Ovary (tissue), 9 donors: ENCODE data around the gene PRR16. TPM values are rescaled to one million over a fixed set of nuclear protein-coding genes. Genes with fewer than 3 reads are reported as not detected.
A peak's percentile ranks its signal among the peaks of the same experiment; 100 is the strongest.

Experiments
- DNase-seq, 5 donors: peaks; one replicate each; pipeline ENCODE4 v3.0.0-alpha.2; 2019 to 2020
- H3K27ac ChIP-seq, 2 donors: fragments of 200-600 bp; one replicate each; pipeline versions ENCODE4 v1.5.1 to v1.8.0; 2019 to 2022
- H3K27me3 ChIP-seq: fragments of 200-600 bp; one replicate; pipeline ENCODE4 v1.8.0; 2022
- H3K36me3 ChIP-seq: fragments of 200-600 bp; sonication (generic); one replicate; pipeline ENCODE4 v1.5.1; 2019
- H3K4me1 ChIP-seq: one replicate; pipeline ENCODE4 v1.8.1; 2013; ENCODE audit warnings: mild to moderate bottlenecking, moderate library complexity; ENCODE audit not compliant: insufficient read depth
- H3K4me3 ChIP-seq: fragments of 200-600 bp; sonication (generic); one replicate; pipeline ENCODE4 v1.5.1; 2017
- H3K9me3 ChIP-seq, 2 donors: fragments of 200-600 bp in 1 of 2; sonication (generic) in 1 of 2; one replicate each; pipeline versions ENCODE4 v1.5.1 to v1.8.1; 2013 to 2019; ENCODE audit warnings: mild to moderate bottlenecking in 1 of 2, moderate library complexity in 1 of 2
- CTCF ChIP-seq, 3 donors: fragments of 450-650 bp in 2 of 3; fragments of 200-600 bp in 1 of 3; IDR thresholded peaks; one replicate each; pipeline versions ENCODE4 v1.5.1 to v1.8.0; 2016 to 2022; ENCODE audit warnings: antibody characterized with exemption in 3 of 3, mild to moderate bottlenecking in 1 of 3
- EP300 ChIP-seq: sonication (generic); formaldehyde crosslinking; IDR thresholded peaks from one replicate; pipeline ENCODE4 v1.6.1; 2017; ENCODE audit warnings: antibody characterized with exemption
- POLR2A ChIP-seq: fragments of 450-650 bp; IDR thresholded peaks from one replicate; pipeline ENCODE4 v1.6.1; 2017; ENCODE audit warnings: antibody characterized with exemption, mild to moderate bottlenecking, moderate library complexity
- WGBS, 3 donors: extraction: QIAGEN DNeasy Blood & Tissue Kit in 1 of 3; methylation state at CpG; one replicate each; pipeline versions ENCODE4 v1.1.5 to v1.1.7; 2013 to 2017; 5-methylcytosine and 5-hydroxymethylcytosine counted together
- intact Hi-C, 4 donors: fragments of 100-400 bp; cut with DNase I; formaldehyde crosslinking; loops; one replicate each; pipeline versions ENCODE4 v1.11.0 to v1.15.1; 2022 to 2023
- polyA plus RNA-seq, 2 donors: library from polyadenylated mRNA; stranded (reverse); fragments of 200-250 nt in 1 of 2; fragments of 350-450 nt in 1 of 2; fragmentation: Illumina TruSeq in 1 of 2; extraction: RNeasy Lipid Tissue Mini Kit (QIAGEN cat#74804) in 1 of 2; gene quantifications; one replicate each; pipeline ENCODE4 v1.2.3, GENCODE V29; 2013 to 2014
- total RNA-seq, 7 donors: library from RNA; depleted of rRNA in 2 of 7; stranded (reverse); fragments of >200 nt in 2 of 7; fragmentation: NEBNext Ultra II Directional in 3 of 7; extraction: Animal tissue kit (Norgen Biotek cat#: 25700) in 3 of 7; gene quantifications; one replicate each; pipeline versions ENCODE4 v1.1.0 to v1.2.4, GENCODE V29; 2016 to 2023
- donor health status: DM: no; HTN: no; CAD: no; lungs with moderate emphysema.
- donor health status: DM: no; HTN: no; CAD: no.
- donor health status: Bipolar disorder and iron deficiency.
- donor health status: DM: yes; HTN: yes; CAD: no.
- donor health status: DM: no; HTN: no; CAD: no.
- donor health status: DM: yes; HTN: yes; CAD: no.

Gene PRR16
- total and polyA plus RNA-seq, 9 donors = 1.5 to 11.0 (median 4.6) TPM

- TF ChIP-seq POLR2A (no peak), EP300 (no peak), CTCF (IDR thresholded peaks at IDR 0.05) (no peak)
- WGBS, 3 donors = 0 to 1% (median 0%) methylated on average over 32 to 33 of the region's 33 CpGs
- H3K4me3 ChIP-seq = peak overlapping the region; percentile 68
- peak in 3 of 5 donors; percentile 31 to 60 (median 48) for DNase-seq
- intact Hi-C loops = no loop called here
- H3K27ac ChIP-seq = peak overlapping the region; percentile 17 to 70
- H3K27me3 ChIP-seq = no peaks in the 10 kb centered on the region
- H3K9me3 ChIP-seq = no peaks in the 10 kb centered on the region
- H3K4me1 ChIP-seq = peaks cover 1% of the 10 kb centered on the region
- H3K36me3 ChIP-seq = no peaks in the 10 kb centered on the region
Measured at GRCh38 chr5:120464627-120465435, 731 bp downstream of the PRR16 start.

GRCh38 chr5:120465436-120465961 lies 1.4 kb downstream of the PRR16 start:
- TF ChIP-seq CTCF (IDR thresholded peaks at IDR 0.05) (no peak), EP300 (no peak), POLR2A (no peak)
- Histone ChIP-seq H3K27ac (peak overlapping the region; percentile 17 to 70), H3K4me3 (peak overlapping the region; percentile 68), H3K36me3 (no peaks in the 10 kb centered on the region), H3K4me1 (peaks cover 1% of the 10 kb centered on the region), H3K27me3 (no peaks in the 10 kb centered on the region), H3K9me3 (no peaks in the 10 kb centered on the region)
- whole genome bisulfite sequencing, 3 donors = 1 to 4% (median 4%) methylated on average over 32 to 33 of the region's 33 CpGs
- intact Hi-C loops = no loop called here
- DNase-seq = peak in 3 of 5 donors; percentile 36 to 71 (median 52)

GRCh38 chr5:120466341-120467006 lies 2.4 kb downstream of the PRR16 start:
- DNase-seq = no peak
- H3K4me3 ChIP-seq = peak overlapping the region; percentile 68
- WGBS, 3 donors = 67 to 76% (median 68%) methylated on average over 4 of the region's 4 CpGs
- H3K4me1 ChIP-seq = peaks cover 1% of the 10 kb centered on the region
- no peaks in the 10 kb centered on the region for H3K36me3 ChIP-seq
- H3K9me3 ChIP-seq = no peaks in the 10 kb centered on the region
- H3K27ac ChIP-seq = no peak overlapping the region
- TF ChIP-seq CTCF (IDR thresholded peaks at IDR 0.05) (no peak), EP300 (no peak), POLR2A (no peak)
- intact Hi-C loops = no loop called here
- H3K27me3 ChIP-seq = no peaks in the 10 kb centered on the region

GRCh38 chr5:120471971-120472370 lies 7.9 kb downstream of the PRR16 start:
- Histone ChIP-seq H3K27me3 (no peaks in the 10 kb centered on the region), H3K9me3 (no peaks in the 10 kb centered on the region), H3K36me3 (no peaks in the 10 kb centered on the region), H3K4me3 (no peak overlapping the region), H3K27ac (no peak overlapping the region), H3K4me1 (no peaks in the 10 kb centered on the region)
- no peak for DNase-seq
- TF ChIP-seq EP300 (no peak), POLR2A (no peak), CTCF (IDR thresholded peaks at IDR 0.05) (no peak)
- intact Hi-C loops = no loop called here
